HEK293 (cell line): ENCODE results near the gene SIM2.

ENCODE experiments used
- BCL11A ChIP-seq: fragments of 450-650 bp; formaldehyde crosslinking; IDR thresholded peaks from 2 replicates; pipeline ENCODE4 v1.5.1; 2016; ENCODE audit warnings: low read depth, missing biosample characterization, missing genetic modification characterization
- CTCF ChIP-seq: fragments of 450-650 bp; formaldehyde crosslinking; IDR thresholded peaks from 2 replicates; pipeline ENCODE4 v1.5.1; 2016; ENCODE audit warnings: missing biosample characterization, missing genetic modification characterization
- HOXC10 ChIP-seq: sonication (generic); formaldehyde crosslinking; IDR thresholded peaks from 2 replicates; pipeline ENCODE4 v1.8.1; 2023; ENCODE audit warnings: mild to moderate bottlenecking, missing genetic modification reagents
- KLF1 ChIP-seq: fragments of 450-650 bp; formaldehyde crosslinking; IDR thresholded peaks from 2 replicates; pipeline ENCODE4 v1.5.1; 2016; ENCODE audit warnings: missing biosample characterization, missing genetic modification characterization
- KLF16 ChIP-seq: fragments of 450-650 bp; formaldehyde crosslinking; IDR thresholded peaks from 2 replicates; pipeline ENCODE4 v1.5.1; 2017; ENCODE audit warnings: missing biosample characterization, missing genetic modification characterization
- PATZ1 ChIP-seq: fragments of 450-650 bp; formaldehyde crosslinking; IDR thresholded peaks from 2 replicates; pipeline ENCODE4 v1.5.1; 2016; ENCODE audit warnings: missing biosample characterization, missing genetic modification characterization
- REST ChIP-seq: fragments of 450-650 bp; formaldehyde crosslinking; IDR thresholded peaks from 2 replicates; pipeline ENCODE4 v1.5.1; 2016; ENCODE audit warnings: missing biosample characterization, missing genetic modification characterization
- TCF7L2 ChIP-seq: IDR thresholded peaks from 2 replicates; pipeline ENCODE4 v1.6.1; 2011; ENCODE audit warnings: low read depth, mild to moderate bottlenecking, inconsistent platforms, low read length, moderate library complexity, borderline replicate concordance
- ZBTB6 ChIP-seq: fragments of 450-650 bp; formaldehyde crosslinking; IDR thresholded peaks from 2 replicates; pipeline ENCODE4 v1.5.1; 2017; ENCODE audit warnings: missing biosample characterization, missing genetic modification characterization
- ZNF670 ChIP-seq: fragments of 450-650 bp; formaldehyde crosslinking; IDR thresholded peaks from 2 replicates; pipeline ENCODE4 v1.5.1; 2016; ENCODE audit warnings: missing biosample characterization, missing genetic modification characterization, low read depth
- ZNF701 ChIP-seq: fragments of 450-650 bp; formaldehyde crosslinking; IDR thresholded peaks from 2 replicates; pipeline ENCODE4 v1.5.1; 2016; ENCODE audit warnings: missing biosample characterization, missing genetic modification characterization
- ZNF768 ChIP-seq: fragments of 450-650 bp; formaldehyde crosslinking; IDR thresholded peaks from 2 replicates; pipeline ENCODE4 v1.5.1; 2018; ENCODE audit warnings: missing biosample characterization, mild to moderate bottlenecking, missing genetic modification characterization

- no peak for TF ChIP-seq CTCF (tag by site-specific recombination)
- no peak for TF ChIP-seq PATZ1 (tag by site-specific recombination)
- no peak for TF ChIP-seq KLF1 (tag by site-specific recombination)
- TF ChIP-seq REST (tag by site-specific recombination), result no peak
- TF ChIP-seq TCF7L2, result no peak
- no peak for TF ChIP-seq ZNF701 (tag by site-specific recombination)
- TF ChIP-seq ZBTB6, result no peak
- no peak for TF ChIP-seq HOXC10 (CRISPR knock-in tag)
- no peak for TF ChIP-seq ZNF670 (tag by site-specific recombination)
- no peak for TF ChIP-seq KLF16 (tag by site-specific recombination)
- no peak for TF ChIP-seq BCL11A (tag by site-specific recombination)
- TF ChIP-seq ZNF768 (tag by site-specific recombination), result no peak
These were observed 5.4 kb upstream of the SIM2 start for GRCh38 chr21:36693489-36694030.
